OCI-LY1 (cell line): ENCODE results near the gene KRTAP13-2.

Experiments used
- CTCF ChIP-seq: fragments of 200-600 bp; sonication (generic), shearing (Covaris generic); IDR thresholded peaks from 2 replicates; pipeline ENCODE4 v1.5.1; 2017; ENCODE audit warnings: mild to moderate bottlenecking, antibody characterized with exemption, low read length, moderate library complexity, mixed read lengths
- EZH2 ChIP-seq: fragments of 200-600 bp; sonication (generic), shearing (Covaris generic); IDR thresholded peaks from 2 replicates; pipeline ENCODE4 v1.8.0; 2017; ENCODE audit warnings: borderline replicate concordance, mixed run types, mild to moderate bottlenecking, antibody characterized with exemption, low read length, moderate library complexity, mixed read lengths

GRCh38 chr21:30345014-30345413, 27.1 kb downstream of the KRTAP13-2 start:
- TF ChIP-seq CTCF (no peak), EZH2 (no peak)
